ENCODE results near the gene PKHD1.

The PKHD1 gene

DNA sequence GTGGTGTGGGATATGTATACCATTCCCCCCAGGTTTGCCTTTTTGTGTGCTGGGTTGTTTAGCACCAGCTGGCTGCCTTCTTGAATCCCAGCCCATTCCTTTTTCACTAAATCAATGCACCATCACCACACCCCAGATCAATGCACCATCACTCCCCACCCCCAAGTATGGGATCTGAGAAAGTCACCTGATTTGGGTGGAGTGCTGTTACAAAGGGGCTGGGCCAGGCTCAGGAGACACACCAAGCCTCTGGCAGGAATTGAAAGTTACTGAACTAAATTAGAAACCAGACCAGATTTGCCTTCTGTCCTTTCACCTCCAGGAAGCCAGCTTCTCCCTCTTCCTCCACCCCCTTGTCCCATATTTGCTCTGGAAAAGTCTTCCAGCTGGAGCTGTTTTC lies 19.6 kb upstream of the PKHD1 start:
- no peak for DNase-seq

DNA sequence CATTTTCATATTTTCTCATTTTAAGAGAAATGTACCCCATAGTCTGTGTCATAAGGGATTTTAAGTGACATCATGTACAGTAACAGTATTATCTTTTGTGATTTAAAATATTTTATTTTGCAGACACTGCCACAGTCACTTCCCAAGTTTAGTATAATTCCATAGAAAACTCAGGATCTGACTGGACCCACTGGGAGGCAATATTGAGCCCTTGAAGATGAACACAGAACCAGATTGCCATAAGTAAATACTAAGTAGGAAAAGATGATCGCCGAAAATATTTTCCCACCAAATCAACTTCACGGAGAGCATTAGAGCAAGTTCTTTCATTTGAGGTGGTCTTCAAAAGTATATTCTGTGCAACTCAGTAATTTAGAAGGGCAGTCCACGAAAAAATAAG lies 17.6 kb upstream of the PKHD1 start:
- no peak for DNase-seq

DNA sequence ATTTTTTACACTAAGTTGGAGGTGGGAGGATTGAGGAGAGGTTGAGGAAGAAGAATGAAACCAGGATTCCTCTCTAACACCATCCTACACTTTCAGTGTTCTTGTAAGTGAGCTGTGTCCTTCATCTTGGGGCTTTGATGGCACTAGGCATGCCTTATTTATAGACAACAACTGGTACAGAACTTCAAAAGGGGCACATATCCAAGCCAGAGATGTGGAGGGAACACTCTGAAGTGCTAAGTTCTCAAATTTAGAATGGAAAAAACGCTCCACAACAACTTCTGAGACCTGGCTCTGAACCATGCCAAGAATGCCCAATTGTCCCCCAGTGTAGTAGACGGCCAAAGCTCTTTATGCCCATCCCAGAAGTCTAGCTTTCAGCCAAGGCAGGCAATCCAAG lies 16.2 kb upstream of the PKHD1 start:
- DNase-seq, result no peak

DNA sequence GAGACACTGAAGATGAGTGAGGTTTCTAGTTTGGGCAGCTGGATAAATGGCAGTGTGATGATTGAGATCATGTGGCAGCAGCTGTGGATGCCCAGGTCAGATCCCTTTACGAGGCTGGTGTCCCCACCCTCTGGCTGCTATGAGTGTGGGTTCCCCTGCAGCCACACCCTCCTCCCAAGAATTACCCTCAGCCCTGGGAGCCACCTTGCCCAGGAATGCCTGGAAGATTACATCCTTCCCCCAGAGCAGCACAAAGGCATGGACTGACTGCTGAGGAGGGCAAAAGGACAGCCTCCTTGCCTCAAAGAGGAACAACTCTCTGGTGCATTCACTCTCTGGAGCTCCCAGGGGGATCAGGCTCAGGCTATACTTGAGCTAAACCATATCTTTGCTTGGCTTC lies 15.0 kb upstream of the PKHD1 start:
- no peak for DNase-seq

DNA sequence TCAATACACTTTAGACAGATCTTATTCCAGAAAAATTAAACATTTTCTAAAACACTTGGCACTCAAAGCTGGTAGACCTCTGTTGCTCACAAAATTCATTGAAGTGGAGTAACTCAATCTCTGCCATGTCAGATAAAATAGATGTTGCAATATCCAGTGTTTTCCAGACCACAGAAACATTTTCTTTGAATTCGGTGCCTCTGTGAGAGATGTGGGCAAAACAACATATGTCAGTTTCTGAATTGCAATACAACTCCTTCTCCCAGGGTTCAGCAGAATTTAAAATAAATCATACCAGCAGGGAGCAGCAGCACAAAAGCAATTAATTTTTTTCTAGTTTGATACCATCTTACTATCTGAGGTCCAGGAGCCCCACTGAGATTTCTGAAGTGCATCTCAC lies 11.3 kb upstream of the PKHD1 start:
- no peak for DNase-seq

DNA sequence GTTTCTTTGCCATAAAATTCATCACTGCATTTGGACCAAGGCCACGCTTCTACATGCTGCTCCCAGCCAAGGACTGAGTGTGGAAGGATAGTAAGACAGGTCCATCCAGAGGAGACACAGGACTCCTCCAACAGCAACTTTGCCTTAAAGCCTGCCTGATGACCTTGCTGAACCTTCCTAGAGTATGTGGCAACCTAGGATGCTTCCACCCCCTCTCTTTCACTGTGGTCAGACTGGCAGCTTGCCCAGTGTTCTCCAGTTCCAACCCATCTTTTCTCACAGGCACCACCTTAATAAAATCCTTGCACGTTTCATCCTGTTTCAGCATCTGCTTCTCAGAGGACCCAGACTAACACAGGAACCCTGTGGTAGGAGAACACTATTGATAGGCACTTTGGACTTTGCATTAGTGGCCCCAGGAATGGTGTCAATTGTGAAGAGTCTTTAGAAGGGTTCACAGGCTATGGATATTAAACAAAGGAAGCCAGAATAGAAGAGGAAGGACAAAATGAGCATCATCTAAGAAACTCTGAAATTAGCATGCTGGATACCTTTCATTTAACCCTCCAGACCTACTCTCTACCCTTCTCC lies 2.4 kb upstream of the PKHD1 start:
- no peak for DNase-seq

DNA sequence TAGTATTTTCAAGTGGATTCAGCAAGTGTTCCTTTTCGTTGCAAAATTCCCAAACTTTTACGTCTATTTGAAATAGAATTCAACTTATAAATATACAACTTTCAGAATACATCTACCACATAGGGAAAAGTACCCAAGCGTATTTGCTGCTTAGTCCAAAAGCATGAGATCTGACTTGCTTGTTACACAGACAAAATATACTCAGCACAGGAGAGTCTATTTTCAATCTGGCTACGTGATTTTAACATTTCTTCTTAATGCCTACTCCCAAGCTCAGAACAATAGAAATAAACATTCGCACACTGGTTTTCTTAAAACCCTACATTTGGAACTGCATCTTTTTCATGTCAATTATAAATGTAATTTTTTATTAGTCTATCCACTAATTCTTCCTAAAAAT lies 672 bp downstream of the PKHD1 start:
- DNase-seq, result no peak

DNA sequence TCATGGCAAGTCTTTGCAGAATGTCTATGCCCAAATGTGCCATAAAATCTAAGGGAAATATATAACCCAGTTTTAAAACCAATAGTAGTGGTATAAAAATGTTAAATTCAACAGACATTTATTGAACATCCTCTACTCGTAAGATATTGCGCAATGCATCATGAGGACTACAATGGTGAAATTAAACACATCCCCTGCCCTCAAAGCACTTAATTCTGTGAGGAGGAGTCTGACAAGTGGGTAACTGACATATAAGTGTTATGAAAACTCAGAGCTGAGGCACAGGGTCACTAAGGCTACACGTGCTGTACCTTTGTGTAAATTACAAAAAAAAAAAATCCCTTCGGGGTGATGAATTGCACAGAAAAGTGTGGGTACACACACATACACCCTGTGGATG lies 6.2 kb downstream of the PKHD1 start:
- DNase-seq, result no peak

DNA sequence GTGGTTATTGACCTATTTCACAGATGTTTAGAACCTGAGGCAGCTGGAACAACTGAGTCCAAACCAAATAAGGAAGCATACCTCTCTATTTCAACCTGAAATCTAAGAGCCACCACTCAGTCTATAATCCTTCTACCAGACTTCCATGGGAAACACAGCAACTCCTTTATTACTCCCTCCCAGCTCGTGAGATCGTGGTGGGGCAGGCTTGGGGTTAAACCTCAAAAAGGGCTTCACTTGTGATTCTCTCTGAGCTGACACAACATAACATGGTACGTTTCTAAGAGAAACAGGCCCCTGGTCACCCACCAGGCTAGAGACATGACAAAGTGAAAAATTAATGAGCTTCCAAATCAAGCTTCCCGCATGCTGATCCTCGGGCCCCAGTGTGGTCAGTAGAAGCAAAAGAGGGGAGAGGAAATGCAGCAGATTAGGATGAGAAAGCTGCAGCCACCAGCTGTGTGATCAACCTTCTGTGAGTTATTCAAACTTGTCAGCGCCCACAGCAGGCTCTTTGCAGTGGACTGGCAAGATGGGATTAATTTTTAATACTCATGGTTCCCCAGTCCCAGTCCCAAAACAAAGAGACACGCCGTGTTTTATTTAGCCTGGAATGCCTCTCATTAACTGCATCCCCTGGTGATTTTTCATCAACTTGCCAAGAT lies 9.3 kb downstream of the PKHD1 start:
- DNase-seq, result no peak

DNA sequence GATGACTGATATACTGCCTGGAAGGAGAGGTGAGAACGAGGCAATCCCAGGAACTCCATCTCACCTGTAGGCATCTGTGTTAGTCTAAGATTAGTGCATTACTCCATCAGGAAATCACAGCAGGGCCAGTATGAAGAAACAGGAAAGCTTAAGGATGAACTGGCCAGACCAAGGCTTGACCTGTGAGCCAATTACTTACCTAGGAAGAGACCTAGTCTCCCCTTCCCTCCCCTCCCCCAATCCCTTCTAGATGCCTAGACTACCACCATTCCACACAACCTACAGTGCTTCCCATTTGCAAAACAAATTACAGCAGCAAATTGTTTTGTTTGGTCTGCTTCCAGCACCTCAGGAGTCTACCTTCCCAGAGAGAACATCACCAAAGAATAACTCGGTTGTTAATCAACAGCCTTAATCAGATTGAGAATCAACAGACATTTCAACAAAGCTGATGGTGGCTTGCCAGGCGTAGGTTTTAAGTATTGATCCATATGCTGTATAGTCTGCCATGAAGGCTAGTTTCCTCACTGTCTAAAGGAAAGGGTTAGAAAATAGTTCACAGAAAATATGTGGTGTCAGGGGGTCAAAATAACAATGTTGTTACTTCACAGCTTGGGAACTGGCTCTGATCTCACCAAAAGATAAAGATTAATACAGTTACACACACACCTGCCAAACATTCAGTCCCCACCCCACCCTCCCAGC lies 10.1 kb downstream of the PKHD1 start:
- DNase-seq, result no peak

DNA sequence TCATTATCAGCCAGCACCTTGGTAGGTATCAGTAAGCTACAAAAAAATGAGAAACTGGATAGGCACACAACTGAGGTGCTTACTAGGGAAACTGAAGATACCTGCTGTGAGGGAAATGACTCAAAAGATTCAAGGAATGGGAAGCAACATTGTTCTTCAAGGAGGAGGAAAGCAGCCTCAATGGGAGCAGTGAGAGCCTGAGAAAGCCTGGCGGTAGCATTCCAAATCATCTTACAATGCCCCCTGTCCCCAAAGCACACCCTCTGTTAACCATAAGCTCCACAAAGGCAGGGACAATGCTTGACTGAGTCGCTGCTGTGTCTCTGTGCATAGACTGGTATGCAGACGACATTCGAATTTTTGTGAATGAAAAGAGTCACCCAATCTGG lies 10.6 kb downstream of the PKHD1 start:
- DNase-seq, result no peak

DNA sequence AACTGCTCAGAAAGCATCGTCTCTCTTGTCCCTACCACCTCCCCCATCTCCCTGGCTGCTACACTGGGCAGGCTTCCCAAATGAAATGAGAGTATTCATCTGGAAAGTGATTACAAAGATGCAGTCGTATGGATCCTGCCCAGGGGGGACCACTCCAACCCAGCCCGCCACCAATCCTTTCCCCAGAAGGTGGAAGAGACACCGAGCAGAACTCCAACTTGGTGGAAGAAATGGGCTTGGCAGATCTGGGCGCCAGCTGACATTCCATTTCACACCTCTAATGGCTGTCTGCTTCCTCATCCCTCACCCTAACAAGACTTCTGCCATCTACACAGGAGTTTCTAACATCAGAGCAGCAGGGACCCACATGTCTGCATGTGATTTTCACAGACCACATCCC lies 12.7 kb downstream of the PKHD1 start:
- no peak for DNase-seq

DNA sequence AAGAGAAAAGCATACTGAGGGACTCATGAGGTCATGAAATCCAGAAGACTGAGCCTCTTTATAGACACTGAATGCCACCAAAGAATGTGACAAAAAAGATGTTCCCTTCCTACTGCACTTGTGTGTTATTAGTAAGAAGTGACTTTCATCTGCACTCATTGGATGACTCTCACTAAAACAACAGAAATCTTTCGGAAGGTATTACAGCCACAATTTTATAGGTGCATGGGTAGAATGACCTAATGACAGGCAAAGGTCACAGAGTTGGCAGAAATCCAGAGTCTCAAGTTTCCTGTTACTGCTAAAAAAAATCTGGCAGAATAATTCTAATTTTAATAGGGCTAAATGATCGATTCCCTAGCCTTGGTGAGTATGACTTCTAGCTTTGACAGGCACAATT lies 13.3 kb downstream of the PKHD1 start:
- DNase-seq, result no peak

DNA sequence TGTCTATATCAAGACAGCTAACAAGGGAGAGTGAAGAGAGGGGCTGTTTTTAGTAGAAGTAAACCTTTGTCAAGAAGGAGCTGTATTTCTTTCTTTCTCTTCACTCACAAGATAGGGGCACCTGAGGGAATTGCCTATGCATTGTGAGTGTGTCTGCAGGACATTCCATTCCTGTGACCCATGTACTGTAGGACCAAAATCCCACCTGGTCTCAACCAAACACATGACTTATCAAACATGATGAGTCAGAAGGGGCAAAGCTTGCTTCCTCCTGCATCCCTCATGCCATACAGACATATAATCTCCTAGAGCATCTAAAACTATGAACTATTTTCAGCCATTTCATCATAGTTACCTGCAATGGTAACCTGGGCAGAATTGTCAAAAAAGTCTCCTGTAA lies 21.8 kb downstream of the PKHD1 start:
- DNase-seq, result no peak

DNA sequence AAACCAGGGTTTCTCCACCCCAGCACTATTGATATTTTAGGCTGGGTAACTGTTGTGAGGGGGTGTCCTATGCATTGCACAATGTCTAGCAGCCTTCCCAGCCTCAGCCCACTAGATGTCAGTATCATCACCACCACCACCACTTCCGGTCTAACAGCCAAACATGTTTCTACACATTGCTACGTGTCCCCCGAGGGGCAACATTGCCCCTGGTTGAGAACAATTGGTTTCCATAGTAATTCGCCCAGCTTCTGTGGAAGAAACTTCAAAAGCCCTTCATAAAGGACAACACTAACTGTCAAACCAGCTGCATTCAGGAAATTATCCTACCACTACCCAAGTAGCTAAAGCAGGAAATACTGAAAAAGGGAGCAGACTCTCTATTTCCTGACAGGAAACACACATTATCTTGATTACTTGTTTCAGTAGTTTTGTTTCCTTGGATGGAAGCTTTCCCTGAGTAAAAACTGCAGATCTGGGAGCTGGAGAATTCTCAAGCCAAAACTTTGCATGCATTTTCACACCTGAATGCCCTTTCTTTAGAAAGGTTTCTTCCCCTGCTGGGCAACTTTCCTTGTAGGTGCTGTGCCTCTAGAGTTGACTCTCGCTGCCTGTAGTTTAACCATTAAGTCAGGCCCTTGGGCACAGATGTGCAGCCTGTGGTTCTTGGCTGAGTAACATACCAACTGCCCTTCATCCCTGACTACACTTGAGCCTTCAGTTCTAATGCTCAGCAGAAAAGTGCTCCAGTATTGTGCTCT lies 23.6 kb downstream of the PKHD1 start:
- peak; percentile 49 for DNase-seq

DNA sequence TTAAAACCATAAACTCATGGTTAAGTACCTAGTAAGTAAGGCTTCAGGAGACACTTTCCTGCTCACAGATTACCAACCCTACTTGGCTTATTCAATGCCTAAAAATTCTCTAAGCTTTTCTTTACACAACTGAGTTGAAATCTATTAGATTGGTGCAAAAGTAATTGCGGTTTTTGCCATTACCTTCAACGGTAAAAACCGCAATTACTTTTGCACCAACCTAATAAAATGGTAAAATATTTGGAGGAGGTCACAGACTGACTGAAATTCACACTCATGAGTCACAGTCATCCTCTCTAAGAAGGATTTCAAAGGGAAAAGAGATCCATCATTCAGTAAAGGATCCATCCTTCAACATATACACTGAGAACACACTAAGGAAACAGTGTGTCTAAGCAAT lies 25.9 kb downstream of the PKHD1 start:
- no peak for DNase-seq

DNA sequence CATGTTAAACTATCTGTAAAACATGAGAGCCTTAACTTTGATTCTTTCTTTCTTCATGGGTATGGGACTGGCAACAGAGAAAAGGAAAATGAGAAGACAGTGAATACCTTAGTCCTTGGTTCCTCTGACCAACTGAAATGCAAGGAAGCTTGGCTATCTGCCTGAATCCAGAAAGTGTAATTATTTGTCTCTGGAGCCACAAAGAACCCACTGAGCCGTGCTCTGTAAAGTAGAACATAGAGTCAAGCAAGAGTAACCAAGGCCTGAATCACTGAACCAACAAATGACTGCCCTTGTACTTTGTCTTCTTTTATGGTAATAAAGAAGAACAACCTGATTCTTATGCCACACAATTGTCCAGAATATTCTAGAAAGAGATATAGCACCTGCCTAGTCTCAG lies 27.6 kb downstream of the PKHD1 start:
- DNase-seq, result no peak

DNA sequence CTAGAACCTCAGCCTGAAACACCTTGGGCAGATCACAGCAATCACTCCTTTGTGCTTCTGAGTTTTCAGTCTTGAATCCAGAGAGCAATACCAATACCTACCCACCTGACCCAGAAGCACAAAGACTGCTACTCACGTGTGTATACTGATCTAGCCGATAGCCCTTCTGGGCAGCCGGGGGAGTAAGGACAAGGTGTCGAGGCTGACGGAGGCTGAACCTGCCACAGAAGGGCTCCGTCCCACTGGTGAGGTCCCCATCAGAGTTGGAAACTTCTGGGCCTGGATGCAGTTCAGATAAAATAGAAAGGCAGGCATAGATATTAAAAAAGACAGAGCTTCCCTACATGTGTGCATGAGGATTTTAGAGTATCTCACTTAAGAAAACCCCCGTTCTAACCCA lies 32.0 kb downstream of the PKHD1 start:
- DNase-seq, result no peak

DNA sequence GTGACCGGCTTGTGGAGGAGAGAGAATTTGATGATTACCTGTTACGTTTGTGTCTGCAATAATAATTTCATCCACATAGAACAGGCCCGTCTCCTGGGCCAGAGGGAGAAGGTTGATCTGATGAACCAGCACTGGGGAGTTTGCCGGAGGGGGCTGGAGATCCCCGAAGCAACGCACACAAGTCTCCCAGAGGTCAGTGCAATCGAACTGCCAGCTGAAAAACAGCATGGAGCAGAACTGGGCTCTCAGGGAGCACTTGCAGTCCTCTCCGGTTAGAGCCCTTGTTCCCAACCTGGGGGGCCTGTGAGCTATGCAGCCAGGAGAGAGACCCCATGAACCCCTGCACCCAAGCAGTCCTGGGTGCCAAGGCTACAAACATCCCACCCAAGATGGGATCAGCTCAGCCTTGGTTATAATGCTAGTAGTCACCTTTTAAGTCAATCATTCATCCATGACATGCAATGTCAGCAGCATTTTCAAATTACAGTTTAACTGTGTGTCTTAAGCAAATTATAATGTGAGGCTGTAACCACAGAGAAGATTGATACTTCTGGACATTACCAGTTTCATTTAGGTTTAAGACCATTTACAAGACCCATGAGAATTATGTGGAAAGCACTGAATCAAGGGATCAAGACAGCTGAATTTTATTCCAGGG lies 34.2 kb downstream of the PKHD1 start:
- no peak for DNase-seq

DNA sequence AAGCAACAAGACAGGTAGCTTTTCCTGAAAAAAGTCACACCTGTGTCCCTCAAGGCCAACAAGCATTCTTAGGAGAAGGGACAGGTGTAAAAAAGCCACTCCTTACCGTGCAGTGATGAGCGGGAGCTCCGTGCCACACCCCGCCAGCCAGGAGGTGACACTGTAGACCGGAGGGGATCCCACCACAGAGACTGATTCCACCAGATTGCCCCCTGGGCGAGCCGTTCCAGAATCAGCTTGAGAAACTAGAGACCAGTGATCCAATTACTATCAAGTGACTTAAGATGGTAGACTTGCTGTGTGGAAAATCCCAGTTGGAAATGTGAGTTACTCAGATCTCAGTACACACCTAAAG lies 37.4 kb downstream of the PKHD1 start:
- DNase-seq, result no peak

DNA sequence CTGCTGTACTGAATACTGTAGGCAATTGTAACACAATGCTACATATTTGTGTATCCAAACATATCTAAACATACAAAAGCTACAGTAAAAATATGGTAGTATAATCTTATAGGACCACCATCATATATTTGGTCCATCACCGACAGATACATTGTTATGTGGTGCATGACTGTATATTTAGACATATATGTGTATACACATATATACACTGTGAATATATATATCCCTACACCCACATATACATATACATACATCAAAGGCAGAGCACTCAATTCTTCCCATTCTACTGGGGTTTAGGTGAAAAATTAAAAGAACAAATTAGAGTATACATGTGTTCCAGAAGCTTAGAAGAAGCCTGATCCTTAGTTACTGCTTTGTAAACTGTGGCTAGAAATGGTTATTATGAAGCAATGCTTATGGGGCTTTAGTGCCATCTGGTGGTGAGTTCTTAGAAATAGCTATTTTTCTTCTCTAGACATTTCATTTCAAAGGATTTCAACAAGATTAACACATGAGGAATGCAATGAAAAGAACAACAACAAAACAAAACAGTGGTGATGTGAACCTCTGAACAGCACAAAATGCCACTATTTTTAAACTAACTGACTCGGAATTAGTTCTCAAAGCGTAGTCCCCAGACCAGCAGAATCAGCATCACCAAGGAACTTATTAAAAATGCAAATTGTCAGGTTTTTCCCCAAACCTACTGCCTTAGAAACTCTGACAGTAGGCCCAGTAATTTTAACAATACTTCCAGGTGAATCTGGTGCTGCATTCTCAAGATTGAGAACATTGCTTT lies 38.0 kb downstream of the PKHD1 start:
- no peak for DNase-seq

DNA sequence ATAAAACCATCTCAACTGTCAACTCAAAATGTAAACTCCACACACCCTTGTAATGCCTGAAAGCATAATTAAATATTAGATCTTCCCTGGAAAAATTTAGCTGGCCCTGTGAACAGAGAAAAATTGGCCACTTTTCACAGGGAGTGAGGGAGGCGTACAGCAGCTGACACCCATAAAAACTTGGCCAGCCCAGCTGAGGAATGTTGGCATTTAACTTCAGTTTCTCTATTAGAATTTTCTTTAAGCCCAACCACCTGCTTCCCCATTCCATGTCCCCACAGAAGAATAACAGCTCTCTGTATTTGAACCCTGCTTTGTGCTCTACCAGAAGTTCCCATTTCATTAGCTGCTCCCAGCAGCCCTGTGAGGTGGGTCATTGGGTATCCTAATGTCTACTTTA lies 41.0 kb downstream of the PKHD1 start:
- no peak for DNase-seq

DNA sequence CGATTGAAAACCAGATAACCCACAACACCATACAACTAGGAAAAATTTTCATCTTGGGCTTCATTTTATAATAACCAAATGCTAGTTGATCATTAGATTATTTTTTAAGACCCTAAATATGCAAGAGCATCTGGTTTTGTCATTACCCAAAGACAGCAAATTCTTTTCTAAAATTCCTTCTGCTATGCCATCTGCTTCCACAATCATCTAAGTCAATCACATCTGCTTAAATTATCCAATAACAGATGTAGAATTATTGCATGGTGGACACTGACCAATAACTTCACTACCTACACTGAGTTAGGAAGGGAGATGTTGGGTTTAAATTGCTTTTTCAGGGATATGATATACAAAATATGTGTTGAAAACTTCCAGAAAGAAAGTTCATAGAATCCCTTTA lies 41.9 kb downstream of the PKHD1 start:
- DNase-seq, result no peak

All from activated gamma-delta T cell treated with Interleukin-2 at 50 U/mL for 16 hours (primary cell).